Osteoblast (primary cell): ENCODE data around the gene ENTR1. TPM values are rescaled to one million over a fixed set of nuclear protein-coding genes. Genes with fewer than 3 reads are reported as not detected.

Experiments used
- DNase-seq: peaks from one replicate; pipeline ENCODE4 v3.0.0; 2011; ENCODE audit warnings: low spot score, mixed read lengths; ENCODE audit not compliant: insufficient read length; ENCODE audit errors: missing footprints
- H2AFZ ChIP-seq: 2 replicates; pipeline ENCODE4 v1.6.0; 2011; ENCODE audit warnings: mild to moderate bottlenecking, low read length
- H3K27ac ChIP-seq: 2 replicates; pipeline ENCODE4 v1.5.1; 2011; ENCODE audit warnings: mild to moderate bottlenecking, low read depth, low read length, moderate library complexity
- H3K27me3 ChIP-seq: 2 replicates; pipeline ENCODE4 v1.6.0; 2012; ENCODE audit warnings: mild to moderate bottlenecking, control low read depth, inconsistent platforms, low read length, moderate library complexity; ENCODE audit not compliant: insufficient read depth
- H3K36me3 ChIP-seq: 2 replicates; pipeline ENCODE4 v1.5.1; 2011; ENCODE audit warnings: mild to moderate bottlenecking, low read length, control low read depth, moderate library complexity; ENCODE audit not compliant: insufficient read depth
- H3K4me1 ChIP-seq: 2 replicates; pipeline ENCODE4 v1.5.1; 2011; ENCODE audit warnings: mild to moderate bottlenecking, low read length, control low read depth, moderate library complexity; ENCODE audit not compliant: insufficient read depth
- H3K4me2 ChIP-seq: 2 replicates; pipeline ENCODE4 v1.6.0; 2011; ENCODE audit warnings: mild to moderate bottlenecking, low read length; ENCODE audit not compliant: insufficient read depth
- H3K4me3 ChIP-seq: fragments of 200-600 bp; sonication (generic); 3 replicates; pipeline ENCODE4 v1.5.1; 2012; ENCODE audit warnings: mild to moderate bottlenecking, low read length, inconsistent platforms; ENCODE audit not compliant: insufficient read depth
- H3K79me2 ChIP-seq: 2 replicates; pipeline ENCODE4 v1.6.0; 2012; ENCODE audit warnings: mild to moderate bottlenecking, low read length, control low read depth, inconsistent platforms; ENCODE audit not compliant: insufficient read depth
- H3K9me3 ChIP-seq: 2 replicates; pipeline ENCODE4 v1.5.1; 2011; ENCODE audit warnings: low read depth, low read length, control low read depth
- H4K20me1 ChIP-seq: 2 replicates; pipeline ENCODE4 v1.6.0; 2012; ENCODE audit warnings: mild to moderate bottlenecking, low read length, control low read depth; ENCODE audit not compliant: insufficient read depth
- total RNA-seq: library from RNA; depleted of rRNA; stranded (reverse); fragments of >200 nt; gene quantifications from 2 replicates; pipeline ENCODE4 v1.2.3, GENCODE V29; 2012
- TF ChIP-seq, protein P1 (sequence below): IDR thresholded peaks from 2 replicates; pipeline ENCODE4 v1.5.1; 2011; ENCODE audit warnings: mild to moderate bottlenecking, low read depth, low read length, moderate library complexity; ENCODE audit errors: extremely low read depth

Gene ENTR1
- total RNA-seq, 1 donor: 40.2 TPM

DNA sequence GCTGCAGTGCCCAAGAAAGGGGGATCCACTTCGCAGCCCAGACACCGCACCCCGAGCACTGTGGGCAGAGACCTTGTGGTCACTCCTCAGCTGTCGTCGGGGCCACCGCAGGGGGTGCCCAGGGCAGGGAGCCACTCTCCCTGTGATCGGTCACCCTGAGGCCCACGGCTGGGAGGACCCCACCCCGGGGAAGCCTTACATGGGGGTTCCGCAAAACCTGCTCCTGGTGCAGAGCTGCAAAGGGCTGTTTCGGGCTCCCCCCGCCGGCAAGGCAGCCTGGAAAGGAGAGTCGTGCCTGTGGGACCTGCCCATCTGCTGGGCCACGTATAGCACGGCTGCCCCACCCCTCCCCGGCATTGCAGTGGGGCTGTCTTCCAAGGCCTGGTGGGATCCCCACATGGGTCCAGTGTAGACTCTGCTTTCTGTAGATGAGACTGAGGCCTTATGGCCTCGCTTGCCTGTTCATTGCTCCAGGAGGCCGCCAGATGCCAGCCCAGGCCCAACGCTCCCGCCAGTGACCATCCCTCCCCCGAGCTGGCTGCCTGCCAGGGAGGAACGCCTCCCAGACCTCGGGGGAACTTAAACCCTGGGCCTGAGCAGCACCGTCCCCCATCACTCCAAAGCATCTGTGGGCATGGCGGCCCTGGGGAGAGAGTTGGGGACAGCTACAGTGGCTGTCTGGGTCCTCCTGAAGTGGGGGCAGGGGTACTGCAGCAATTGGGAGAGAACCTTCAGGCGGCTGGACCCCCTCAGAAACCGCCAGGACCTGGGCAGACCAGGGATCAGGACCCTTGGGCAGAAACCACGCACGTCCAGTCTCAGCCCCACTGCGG, 45.3 kb downstream of the ENTR1 start:
- Histone ChIP-seq H3K36me3 (no peaks in the 10 kb centered on the region), H3K27me3 (no peaks in the 10 kb centered on the region), H4K20me1 (peaks cover 10% of the 10 kb centered on the region), H3K9me3 (no peaks in the 10 kb centered on the region), H3K4me1 (peaks cover 24% of the 10 kb centered on the region), H3K79me2 (peaks cover 12% of the 10 kb centered on the region), H3K4me3 (no peak overlapping the region), H3K4me2 (no peak overlapping the region), H2AFZ (no peak overlapping the region), H3K27ac (no peak overlapping the region)
- DNase-seq: no peak
- TF ChIP-seq, protein P1, sequence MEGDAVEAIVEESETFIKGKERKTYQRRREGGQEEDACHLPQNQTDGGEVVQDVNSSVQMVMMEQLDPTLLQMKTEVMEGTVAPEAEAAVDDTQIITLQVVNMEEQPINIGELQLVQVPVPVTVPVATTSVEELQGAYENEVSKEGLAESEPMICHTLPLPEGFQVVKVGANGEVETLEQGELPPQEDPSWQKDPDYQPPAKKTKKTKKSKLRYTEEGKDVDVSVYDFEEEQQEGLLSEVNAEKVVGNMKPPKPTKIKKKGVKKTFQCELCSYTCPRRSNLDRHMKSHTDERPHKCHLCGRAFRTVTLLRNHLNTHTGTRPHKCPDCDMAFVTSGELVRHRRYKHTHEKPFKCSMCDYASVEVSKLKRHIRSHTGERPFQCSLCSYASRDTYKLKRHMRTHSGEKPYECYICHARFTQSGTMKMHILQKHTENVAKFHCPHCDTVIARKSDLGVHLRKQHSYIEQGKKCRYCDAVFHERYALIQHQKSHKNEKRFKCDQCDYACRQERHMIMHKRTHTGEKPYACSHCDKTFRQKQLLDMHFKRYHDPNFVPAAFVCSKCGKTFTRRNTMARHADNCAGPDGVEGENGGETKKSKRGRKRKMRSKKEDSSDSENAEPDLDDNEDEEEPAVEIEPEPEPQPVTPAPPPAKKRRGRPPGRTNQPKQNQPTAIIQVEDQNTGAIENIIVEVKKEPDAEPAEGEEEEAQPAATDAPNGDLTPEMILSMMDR: no peak

DNA sequence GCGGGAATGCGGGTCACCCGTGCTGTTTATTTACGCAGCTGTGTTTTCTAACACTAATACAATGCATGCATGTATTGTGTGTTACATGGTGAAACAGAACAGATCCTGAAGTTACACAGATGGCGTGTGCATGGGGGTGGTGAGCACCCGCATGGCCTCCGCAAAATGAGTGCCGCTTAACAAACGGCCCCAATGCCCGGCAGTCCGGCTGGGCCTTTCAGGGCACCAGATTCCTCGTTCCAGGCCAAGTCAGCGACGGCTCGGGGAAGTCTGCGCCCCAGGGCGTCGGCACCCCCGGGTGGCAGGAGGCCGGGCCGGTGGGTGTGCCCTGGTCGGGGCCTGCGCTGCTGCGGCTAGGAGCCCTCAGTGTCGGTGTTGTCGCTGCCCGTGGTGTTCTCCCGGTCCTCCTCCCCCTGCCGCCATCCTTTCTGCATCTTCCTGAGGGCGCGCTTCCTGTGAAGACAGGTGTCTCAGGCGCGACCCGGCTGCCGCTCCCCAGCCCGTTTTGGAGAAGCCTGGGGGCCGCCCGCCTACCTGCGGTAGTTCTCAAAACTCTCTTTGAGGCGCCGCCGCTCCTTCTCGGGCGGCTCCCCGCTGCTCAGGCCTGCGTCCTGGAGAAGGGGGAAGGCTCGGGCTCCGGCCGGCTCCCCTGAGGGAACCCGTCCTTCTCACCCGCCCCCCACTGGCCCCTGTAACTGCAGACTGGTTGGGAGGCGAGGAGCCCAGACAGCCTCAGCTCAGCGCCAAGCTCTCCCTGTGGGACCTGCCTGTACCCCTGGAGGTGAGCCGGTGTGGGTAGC, 46.3 kb downstream of the ENTR1 start:
- Histone ChIP-seq H3K4me1 (peaks cover 24% of the 10 kb centered on the region), H3K27ac (no peak overlapping the region), H3K36me3 (no peaks in the 10 kb centered on the region), H3K9me3 (no peaks in the 10 kb centered on the region), H3K4me3 (peak overlapping the region; percentile 85), H4K20me1 (peaks cover 10% of the 10 kb centered on the region), H2AFZ (no peak overlapping the region), H3K79me2 (peaks cover 12% of the 10 kb centered on the region), H3K4me2 (peak overlapping the region; percentile 60), H3K27me3 (no peaks in the 10 kb centered on the region)
- DNase-seq: no peak
- TF ChIP-seq, protein P1: no peak

DNA sequence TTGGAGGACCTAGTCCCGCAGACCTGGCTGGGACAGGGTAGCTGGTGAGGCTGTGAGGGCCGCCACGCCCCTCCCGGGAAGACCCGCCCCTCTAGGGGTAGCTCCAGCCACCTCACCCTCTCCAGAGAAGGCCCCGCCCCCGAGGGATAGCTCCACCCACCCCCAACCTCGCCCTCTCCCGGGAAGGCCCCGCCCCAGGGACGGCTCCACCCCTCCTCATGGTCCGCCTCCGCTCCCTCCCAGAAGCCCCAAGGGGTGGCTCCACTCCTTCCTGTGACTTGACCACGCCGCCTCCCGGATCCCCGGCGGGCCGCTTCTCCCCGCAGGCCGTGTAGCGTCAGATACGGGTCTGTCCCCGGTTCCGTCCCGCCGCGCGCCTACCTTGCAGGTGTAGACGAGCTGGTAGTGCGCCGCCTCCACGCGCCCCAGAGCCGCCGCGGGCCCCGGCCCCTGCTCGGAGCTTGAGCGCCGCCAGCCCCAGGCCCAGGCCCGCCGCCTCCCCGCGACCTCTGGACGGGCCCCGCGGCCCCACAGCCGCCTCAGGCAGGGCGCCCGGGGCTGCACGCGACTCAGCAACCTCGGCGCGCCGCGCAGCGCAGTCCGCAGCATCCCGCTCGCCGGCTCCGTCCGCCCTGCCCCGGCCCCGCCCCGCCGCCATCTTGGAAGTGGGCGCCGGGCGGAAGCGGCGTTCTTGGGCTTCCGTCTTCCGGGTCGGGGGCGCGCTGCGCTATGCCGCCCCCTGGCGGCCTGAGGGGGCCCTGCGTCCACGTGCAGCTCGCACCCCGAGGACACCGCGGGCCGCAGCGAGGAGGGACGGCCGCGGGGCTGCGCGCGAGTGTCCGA, 47.1 kb downstream of the ENTR1 start, which contains the start of gene DNLZ:
TSS of gene DNLZ (minus strand) at position 639 of the 843 bp plus-strand sequence. CDS start at position 609, 30 bp downstream.
- TF ChIP-seq, protein P1: peak; percentile 71
- H3K4me3 ChIP-seq: peak within 1 kb of the TSS; percentile 85
- H4K20me1 ChIP-seq: peaks cover 10% of the 10 kb centered on the region
- H3K36me3 ChIP-seq: peaks cover 2% of the 10 kb centered on the region
- H3K9me3 ChIP-seq: no peaks in the 10 kb centered on the region
- H2AFZ ChIP-seq: no peak within 1 kb of the TSS
- H3K4me2 ChIP-seq: peak within 1 kb of the TSS; percentile 74
- H3K27me3 ChIP-seq: no peaks in the 10 kb centered on the region
- H3K79me2 ChIP-seq: peaks cover 12% of the 10 kb centered on the region
- DNase-seq: peak; percentile 100
- H3K4me1 ChIP-seq: peaks cover 24% of the 10 kb centered on the region
- H3K27ac ChIP-seq: peak within 1 kb of the TSS; percentile 48
